ENCODE measurements around the gene TRAFD1.
"Not testable (repeated sequence)": the region's sequence is repeated elsewhere in the genome, so short reads cannot be mapped to it uniquely, and the experiment has no call there.

Gene TRAFD1

DNA sequence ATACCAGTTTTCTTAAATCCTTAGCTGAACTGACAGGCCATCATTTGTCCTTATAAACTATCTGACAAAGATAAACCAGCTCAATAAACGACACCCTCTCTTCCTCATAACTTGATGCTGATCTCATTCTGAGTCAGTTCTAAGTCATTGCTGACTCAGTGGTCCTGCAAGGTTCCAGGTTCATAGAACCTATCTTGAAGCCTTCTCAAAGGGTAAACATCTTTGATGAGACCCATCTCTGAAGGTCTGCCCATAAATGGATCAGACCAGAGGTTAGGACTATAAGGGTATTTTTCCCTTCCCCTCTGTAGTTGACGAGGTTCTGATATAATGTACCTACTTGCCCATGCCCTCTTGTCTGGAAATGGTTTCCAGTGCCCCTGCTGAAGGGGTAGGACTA is 28.7 kb upstream of the TRAFD1 start:
- no peak overlapping the region for H3K4me3 ChIP-seq (ENCODE audit: low read depth, low read length)
- peak; percentile 39 for DNase-seq (ENCODE audit: low read depth)
- TF ChIP-seq MYC (IDR thresholded peaks at IDR 0.05; ENCODE audit: low read depth, low read length) (no peak), POLR2A (IDR thresholded peaks at IDR 0.05; ENCODE audit: extremely low read depth, insufficient read length) (no peak)
- TF ChIP-seq, protein P1, sequence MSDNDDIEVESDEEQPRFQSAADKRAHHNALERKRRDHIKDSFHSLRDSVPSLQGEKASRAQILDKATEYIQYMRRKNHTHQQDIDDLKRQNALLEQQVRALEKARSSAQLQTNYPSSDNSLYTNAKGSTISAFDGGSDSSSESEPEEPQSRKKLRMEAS (IDR thresholded peaks at IDR 0.05; ENCODE audit: low read depth, low read length), result no peak
- TF ChIP-seq, protein P2, sequence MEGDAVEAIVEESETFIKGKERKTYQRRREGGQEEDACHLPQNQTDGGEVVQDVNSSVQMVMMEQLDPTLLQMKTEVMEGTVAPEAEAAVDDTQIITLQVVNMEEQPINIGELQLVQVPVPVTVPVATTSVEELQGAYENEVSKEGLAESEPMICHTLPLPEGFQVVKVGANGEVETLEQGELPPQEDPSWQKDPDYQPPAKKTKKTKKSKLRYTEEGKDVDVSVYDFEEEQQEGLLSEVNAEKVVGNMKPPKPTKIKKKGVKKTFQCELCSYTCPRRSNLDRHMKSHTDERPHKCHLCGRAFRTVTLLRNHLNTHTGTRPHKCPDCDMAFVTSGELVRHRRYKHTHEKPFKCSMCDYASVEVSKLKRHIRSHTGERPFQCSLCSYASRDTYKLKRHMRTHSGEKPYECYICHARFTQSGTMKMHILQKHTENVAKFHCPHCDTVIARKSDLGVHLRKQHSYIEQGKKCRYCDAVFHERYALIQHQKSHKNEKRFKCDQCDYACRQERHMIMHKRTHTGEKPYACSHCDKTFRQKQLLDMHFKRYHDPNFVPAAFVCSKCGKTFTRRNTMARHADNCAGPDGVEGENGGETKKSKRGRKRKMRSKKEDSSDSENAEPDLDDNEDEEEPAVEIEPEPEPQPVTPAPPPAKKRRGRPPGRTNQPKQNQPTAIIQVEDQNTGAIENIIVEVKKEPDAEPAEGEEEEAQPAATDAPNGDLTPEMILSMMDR (IDR thresholded peaks at IDR 0.05; ENCODE audit: low read depth, low read length), result no peak

- TF ChIP-seq MYC (IDR thresholded peaks at IDR 0.05; ENCODE audit: low read depth, low read length), result no peak
- TF ChIP-seq, protein P2 (IDR thresholded peaks at IDR 0.05; ENCODE audit: low read depth, low read length), result no peak
- no peak for DNase-seq (ENCODE audit: low read depth)
- H3K4me3 ChIP-seq (ENCODE audit: low read depth, low read length), result no peak overlapping the region
Measured at GRCh38 chr12:112097641-112098040, 27.7 kb upstream of the TRAFD1 start.

GRCh38 chr12:112100500-112100899 is 24.9 kb upstream of the TRAFD1 start:
- not testable (repeated sequence) for DNase-seq (ENCODE audit: low read depth); H3K4me3 ChIP-seq (ENCODE audit: low read depth, low read length)

DNA sequence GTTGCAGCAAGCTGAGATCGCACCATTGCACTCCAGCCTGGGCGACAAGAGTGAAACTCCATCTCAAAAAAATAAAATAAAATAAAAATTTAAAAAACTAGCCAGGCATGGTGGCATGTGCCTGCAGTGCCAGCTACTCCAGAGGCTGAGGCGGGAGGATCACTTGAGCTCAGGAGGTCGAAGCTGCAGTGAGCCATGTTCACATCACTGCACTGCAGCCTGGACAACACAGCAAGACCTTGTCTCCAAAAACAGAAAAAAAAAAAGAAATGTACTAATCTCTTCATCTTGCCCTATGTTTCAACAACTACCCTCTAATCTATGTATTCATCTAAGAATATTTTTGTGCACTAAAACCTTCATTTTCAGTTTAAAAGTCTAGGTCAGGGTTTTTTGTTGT is 23.2 kb upstream of the TRAFD1 start:
- no peak overlapping the region for H3K4me3 ChIP-seq (ENCODE audit: low read depth, low read length)
- no peak for DNase-seq (ENCODE audit: low read depth)
- TF ChIP-seq, protein P2 (IDR thresholded peaks at IDR 0.05; ENCODE audit: low read depth, low read length), result no peak

DNA sequence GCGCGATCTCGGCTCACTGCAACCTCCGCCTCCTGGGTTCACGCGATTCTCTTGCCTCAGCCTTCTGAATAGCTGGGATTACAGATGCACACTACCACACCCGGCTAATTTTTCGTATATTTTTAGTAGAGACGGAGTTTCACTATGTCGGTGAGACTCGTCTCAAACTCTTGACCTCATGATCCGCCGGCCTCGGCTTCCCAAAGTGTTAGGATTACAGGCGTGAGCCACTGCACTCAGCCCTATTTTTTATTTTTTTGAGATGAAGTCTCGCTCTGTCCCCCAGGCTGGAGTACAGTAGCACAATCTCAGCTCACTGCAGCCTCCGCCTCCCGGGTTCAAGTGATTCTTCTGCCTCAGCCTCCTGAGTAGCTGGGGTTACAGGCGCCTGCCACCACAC is 22.6 kb upstream of the TRAFD1 start:
- not testable (repeated sequence) for DNase-seq (ENCODE audit: low read depth); H3K4me3 ChIP-seq (ENCODE audit: low read depth, low read length)

DNA sequence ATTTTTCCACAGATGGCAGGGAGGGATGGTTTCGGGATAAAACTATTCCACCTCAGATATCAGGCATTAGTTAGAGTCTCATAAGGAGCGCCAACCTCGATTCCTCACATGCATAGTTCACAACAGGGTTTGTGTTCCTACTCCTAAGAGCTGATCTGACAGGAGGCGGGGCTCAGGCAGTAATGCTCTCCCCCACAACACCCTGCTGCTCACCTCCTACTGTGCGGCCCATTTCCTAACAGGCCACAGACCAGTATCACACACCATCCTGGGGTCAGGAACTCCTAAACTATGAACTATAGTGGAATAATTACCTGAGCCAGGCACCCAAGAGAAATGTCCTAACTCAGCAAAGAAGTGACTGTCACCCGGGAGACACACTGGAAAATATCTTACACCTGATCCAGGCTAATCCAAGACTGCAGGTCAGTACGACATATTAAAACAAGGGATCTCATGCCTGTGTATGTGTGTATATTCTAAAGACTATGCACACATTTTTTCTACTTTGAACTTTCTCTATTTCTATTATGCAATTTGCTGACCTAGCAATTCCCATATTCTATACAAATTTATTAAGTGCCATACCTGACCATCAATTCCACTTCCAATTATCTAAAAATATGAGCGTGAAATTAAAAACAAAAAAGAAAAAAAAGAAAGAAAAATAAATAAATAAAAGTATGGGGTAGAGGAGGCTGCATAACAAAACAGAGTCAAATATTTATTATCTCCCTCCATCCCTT is 21.4 kb upstream of the TRAFD1 start:
- TF ChIP-seq, protein P1 (IDR thresholded peaks at IDR 0.05; ENCODE audit: low read depth, low read length), result no peak
- TF ChIP-seq, protein P2 (IDR thresholded peaks at IDR 0.05; ENCODE audit: low read depth, low read length), result no peak
- TF ChIP-seq POLR2A (IDR thresholded peaks at IDR 0.05; ENCODE audit: extremely low read depth, insufficient read length) (no peak), MYC (IDR thresholded peaks at IDR 0.05; ENCODE audit: low read depth, low read length) (no peak)
- H3K4me3 ChIP-seq (ENCODE audit: low read depth, low read length), result no peak overlapping the region
- DNase-seq (ENCODE audit: low read depth), result peak; percentile 62

GRCh38 chr12:112105891-112106290 is 19.5 kb upstream of the TRAFD1 start:
- TF ChIP-seq POLR2A (IDR thresholded peaks at IDR 0.05; ENCODE audit: extremely low read depth, insufficient read length) (no peak), MYC (IDR thresholded peaks at IDR 0.05; ENCODE audit: low read depth, low read length) (no peak)
- TF ChIP-seq, protein P1 (IDR thresholded peaks at IDR 0.05; ENCODE audit: low read depth, low read length), result no peak
- TF ChIP-seq, protein P2 (IDR thresholded peaks at IDR 0.05; ENCODE audit: low read depth, low read length), result no peak
- no peak for DNase-seq (ENCODE audit: low read depth)
- peak overlapping the region; percentile 16 for H3K4me3 ChIP-seq (ENCODE audit: low read depth, low read length)
